Ecto neural progenitor cell (in vitro differentiated cells): Measurements from ENCODE around the gene NANOS1.

ENCODE experiments used
- DNase-seq: peaks from one replicate; pipeline ENCODE4 v3.0.0-alpha.2; 2018; ENCODE audit warnings: low spot score

NANOS1 gene, protein sequence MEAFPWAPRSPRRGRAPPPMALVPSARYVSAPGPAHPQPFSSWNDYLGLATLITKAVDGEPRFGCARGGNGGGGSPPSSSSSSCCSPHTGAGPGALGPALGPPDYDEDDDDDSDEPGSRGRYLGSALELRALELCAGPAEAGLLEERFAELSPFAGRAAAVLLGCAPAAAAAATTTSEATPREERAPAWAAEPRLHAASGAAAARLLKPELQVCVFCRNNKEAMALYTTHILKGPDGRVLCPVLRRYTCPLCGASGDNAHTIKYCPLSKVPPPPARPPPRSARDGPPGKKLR

DNA sequence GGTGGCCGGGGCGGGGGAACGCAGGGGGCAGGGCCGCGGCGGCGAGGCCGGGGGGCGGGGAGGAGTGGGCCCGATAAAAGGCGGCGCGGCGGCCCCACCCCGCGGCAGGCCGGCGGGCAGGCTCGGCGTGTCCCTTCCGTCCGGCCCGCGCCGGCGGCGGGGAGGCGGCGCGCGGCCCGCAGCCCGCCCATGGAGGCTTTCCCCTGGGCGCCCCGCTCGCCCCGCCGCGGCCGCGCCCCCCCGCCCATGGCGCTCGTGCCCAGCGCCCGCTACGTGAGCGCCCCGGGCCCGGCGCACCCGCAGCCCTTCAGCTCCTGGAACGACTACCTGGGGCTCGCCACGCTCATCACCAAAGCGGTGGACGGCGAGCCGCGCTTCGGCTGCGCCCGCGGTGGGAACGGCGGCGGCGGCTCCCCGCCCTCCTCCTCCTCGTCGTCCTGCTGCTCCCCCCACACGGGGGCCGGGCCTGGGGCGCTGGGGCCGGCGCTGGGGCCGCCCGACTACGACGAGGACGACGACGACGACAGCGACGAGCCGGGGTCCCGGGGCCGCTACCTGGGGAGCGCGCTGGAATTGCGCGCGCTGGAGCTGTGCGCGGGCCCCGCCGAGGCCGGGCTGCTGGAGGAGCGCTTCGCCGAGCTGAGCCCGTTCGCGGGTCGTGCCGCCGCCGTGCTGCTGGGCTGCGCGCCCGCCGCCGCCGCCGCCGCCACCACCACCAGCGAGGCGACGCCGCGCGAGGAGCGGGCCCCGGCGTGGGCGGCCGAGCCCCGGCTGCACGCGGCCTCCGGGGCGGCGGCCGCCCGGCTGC lies at the start of gene NANOS1:
Gene NANOS1 (plus strand): TSS at position 102 of the 808 bp plus-strand sequence. CDS start 88 bp downstream, at position 190.
- peak; percentile 82 for DNase-seq

DNA sequence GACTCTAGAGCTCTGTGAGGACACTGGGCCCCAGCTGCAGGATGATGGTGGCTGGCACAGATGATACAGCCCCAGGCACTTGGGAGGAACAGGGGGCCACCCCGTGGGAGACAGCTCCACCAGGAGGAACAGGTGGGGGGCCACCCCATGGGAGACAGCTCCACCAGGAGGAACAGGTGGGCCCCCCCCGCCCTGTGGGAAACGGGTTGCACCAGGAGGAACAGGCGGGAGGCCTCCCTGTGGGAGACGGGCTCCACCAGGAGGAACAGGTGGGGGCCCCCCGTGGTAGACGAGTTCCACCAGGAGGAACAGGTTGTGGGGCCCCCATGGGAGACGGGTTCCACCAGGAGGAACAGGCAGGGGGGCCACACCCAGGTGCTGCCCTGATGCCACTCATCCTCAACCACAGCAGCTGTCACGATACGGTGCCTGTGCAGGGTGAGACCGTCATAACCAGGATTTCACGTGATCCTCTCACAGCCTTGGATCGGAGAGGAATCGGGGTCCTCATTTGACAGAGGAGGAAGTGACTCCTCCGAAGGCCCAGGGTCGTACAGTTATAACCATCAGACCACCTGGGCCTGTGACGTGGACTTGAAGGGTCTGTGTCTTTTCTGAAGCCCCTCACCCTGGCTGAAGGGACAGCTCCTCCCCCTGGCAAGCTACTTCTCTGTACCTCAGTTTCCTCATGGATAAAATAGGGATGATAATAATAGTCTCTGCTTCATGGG lies 49.2 kb upstream of the NANOS1 start:
- DNase-seq: peak; percentile 36

DNA sequence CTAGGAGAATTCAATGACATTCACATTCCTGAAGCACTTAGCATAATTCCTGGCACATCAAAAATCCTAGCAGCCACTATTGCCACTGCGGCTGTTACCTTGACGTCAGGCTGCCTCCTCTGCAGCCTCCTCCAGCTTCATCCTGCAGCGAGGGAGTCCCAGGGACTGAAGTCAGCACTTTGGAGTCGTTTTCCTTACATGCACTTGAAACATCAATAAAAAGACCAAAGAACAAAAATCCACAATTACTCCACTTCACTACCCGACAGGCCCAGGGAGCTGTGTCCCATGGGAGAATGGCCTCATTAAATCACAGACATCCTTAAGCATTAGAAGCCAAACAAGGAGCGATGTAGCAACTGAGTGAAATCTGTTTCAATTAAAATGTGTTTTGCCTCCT lies 48.6 kb upstream of the NANOS1 start:
- DNase-seq: no peak

DNA sequence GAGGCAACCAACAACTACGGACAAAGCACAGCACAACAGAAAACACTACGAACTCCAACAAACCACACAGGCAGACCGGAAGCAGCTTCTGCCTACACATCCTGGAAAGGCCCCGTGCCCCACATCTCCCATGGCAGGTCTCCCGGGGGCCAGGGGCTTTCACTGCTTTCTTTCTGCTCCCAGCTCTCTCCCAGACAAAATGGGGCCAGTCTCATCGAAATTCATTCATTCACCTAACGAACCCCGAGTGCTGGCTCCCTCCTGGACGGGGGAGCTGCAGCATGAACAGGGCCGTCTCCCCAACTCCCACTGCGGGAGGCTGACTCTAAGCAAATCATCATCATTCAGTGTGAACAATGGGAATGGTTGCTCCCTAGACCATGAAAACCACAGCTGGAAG lies 47.6 kb upstream of the NANOS1 start:
- no peak for DNase-seq

DNA sequence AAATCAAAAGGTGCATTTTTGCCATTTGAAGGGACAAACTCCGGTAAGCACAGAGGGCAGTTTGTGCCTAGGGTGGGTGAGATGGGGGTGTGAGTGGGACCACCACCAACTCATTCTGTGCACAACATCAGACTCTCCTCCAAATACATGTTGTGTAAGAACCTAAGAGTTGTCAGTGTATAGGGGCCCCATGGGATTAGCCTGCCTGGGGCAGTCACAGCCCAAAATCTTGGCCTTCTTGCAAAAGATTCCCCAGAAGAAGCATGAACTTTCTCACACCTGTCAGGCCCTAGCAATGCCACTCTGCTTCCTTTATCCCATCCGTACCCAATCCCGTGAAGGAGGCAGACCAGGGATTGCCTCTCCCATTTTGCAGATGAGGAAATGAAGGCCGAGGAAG lies 47.1 kb upstream of the NANOS1 start:
- DNase-seq: no peak

DNA sequence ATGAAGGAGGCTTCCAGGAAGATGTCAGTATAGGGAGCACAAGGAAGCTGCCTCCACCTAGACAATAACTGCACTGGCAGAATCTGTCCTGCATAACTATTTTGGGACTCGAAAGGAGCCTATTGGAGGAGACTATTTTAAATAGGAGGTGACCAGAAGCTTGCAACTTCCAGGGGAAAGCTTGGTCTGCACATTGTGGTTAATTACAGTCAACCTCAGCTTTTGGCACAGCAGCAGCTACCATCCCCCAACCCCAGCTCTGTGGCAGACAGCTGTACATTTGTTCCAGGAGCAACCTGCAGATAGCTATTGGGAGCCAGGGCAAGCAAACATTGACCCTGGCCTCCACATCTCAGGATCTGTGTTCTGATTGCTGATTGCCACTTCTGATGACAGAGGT lies 46.3 kb upstream of the NANOS1 start:
- no peak for DNase-seq

DNA sequence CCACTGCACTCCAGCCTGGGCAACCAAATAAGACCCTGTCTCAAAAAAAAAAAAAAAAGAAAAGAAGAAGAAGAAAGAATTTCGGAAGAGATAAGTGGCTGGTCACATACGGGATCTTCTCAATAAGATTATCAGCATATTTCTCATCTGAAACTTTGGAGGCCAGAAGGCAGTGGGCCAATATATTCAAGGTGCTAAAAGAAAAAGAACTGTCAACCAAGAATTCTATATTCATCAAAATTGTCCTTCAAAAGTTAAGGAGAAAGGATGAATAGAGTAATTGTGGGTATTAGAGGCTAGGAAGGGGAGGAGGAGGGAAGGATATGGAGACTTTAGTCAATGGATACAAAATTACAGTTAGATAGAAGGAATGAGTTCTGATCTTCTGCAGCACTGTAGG lies 43.9 kb upstream of the NANOS1 start:
- DNase-seq: no peak

DNA sequence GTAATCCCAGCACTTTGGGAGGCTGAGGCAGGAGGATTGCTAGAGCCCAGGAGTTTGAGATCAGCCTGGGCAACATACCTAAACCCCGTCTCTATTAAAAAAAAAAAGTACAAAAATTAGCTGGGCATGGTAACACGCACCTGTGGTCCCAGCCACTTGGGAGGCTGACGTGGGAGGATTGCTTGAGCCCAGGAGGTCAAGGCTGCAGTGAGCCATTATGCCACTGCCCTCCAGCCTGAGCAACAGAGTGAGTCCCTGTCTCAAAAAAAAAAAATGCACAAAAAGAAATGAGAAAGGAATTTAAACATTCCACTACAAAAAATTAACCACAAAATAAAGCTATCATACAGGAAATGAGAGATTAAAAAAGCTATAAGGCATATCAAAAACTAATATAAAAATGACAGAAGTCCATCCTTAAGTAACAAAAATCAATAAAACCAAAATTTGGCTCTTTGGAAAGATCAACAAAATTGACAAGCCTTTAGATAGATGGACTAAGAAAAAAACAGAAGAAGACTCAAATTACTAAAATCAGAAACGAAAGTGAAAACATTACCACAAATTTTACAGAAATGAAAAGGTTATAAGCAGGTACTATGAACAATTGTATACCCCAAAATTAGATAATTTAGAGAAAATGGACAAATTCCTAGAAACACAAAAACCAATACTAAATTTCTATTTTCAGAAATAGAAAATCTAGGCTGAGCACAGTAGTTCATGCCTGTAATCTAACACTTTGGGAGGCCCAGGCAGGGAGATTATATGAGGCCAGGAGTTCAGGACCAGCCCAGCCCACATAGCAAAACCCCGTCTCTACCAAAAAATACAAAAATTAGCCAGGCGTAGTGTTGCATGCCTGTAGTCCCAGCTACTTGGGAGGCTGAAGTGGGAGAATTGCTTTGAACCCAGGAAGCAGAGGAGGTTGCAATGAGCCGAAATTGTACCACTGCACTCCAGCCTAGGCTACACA lies 42.4 kb upstream of the NANOS1 start:
- DNase-seq: no peak

DNA sequence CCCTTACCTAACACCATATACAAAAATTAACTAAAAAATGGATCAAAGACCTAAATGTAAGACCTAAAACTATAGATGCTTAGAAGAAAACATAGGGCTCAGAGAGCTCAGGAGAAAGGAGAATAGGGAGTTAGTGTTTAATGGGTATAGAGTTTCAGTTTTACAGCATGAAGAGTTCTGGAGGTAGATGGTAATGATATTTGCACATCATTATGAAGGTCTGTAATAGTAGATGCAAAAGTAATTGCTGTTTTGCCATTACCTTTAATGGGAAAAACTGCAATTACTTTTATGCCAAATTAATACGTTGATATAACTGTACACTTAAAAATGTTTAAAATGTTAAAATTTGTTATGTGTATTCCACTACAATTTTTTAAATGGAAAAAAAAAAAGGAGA lies 39.2 kb upstream of the NANOS1 start:
- DNase-seq: no peak

DNA sequence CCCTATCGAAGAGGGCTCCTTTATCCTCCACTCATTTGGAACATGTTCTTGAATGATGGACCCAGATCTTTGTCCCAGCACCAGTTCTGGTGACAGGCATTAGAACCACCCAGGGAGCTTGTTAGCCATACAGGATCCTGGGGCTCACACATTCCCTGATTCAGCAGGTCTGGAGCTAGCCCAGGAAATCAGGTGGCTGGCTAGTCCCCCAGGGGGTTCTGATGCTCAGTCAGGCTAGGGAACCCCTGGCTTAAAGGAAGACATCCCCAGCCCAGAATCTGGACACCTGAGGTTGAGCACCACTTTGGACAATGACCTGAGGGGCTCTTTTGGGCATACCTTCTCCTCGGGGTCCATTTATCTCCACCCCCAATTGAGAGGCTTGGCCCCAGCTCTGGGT lies 37.0 kb upstream of the NANOS1 start:
- DNase-seq: no peak

DNA sequence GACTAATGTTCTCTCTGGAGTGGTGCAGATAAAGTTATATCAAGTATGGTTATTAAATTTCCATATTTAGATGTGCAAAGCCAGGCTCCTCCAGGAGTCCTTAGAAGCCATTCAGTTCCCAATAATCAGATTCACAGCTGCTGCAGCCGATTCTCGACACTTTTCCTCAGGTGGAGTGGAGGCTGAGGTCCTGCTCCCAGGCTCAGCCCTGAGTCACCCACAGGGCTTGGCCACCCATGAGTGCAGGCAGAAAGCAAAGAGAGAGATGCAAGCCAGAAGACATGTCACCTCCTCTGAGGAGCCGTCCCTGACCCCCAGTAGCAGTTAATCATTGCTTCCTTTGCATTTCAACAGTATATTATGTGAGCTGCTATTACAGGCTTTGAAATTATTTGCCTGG lies 36.3 kb upstream of the NANOS1 start:
- no peak for DNase-seq

DNA sequence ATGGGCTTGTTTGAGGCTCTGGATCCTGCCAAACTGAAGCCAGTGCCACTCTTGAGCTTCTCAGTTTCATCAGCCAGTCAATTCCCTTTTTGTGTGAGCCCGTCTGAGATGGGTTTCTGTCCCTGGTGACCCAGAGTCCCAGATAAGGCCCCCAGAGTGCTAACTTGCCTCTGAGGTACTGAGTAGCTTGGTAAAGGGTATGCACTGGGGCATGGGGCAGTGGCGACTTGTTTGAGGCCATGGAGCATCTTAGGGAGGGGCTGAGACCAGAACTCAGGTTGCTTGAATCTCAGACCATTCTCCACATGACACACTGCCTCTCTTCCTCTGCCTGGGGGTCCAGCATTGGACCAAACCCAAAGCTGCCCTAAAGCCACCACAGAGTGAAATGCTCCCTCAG lies 35.2 kb upstream of the NANOS1 start:
- no peak for DNase-seq

DNA sequence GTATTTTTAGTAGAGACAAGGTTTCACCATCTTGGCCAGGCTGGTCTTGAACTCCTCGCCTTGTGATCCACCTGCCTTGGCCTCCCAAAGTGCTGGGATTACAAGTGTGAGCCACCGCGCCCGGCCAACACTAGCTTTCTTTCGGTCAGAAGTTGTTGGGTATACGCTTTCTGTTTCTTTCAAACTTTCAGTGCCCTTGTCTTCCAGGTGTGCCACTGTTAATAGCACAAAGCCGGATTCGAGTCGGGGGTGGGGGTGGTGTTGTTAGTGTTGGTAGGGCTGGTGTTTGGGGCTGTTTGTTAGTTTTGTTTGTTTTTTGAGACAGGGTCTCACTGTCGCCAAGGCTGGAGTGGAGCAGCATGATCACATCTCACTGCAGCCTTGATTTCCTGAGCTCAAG lies 33.8 kb upstream of the NANOS1 start:
- DNase-seq: no peak

DNA sequence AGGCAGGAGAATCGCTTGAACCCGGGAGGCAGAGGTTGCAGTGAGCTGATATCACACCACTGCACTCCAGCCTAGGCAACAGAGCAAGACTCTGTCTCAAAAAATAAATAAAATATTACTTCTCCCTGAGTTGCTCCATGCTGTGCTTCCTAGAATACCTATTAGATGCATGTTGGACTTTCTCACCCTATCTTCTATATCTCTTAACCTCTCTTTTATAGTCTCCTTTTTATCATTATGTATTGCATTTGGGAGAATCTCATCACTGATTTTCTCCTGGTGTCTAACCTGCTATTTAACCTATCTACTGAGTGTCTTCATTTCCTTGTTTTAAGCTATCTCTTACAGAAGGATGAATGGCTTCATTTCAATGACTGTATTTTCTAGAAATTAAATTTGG lies 32.1 kb upstream of the NANOS1 start:
- no peak for DNase-seq

DNA sequence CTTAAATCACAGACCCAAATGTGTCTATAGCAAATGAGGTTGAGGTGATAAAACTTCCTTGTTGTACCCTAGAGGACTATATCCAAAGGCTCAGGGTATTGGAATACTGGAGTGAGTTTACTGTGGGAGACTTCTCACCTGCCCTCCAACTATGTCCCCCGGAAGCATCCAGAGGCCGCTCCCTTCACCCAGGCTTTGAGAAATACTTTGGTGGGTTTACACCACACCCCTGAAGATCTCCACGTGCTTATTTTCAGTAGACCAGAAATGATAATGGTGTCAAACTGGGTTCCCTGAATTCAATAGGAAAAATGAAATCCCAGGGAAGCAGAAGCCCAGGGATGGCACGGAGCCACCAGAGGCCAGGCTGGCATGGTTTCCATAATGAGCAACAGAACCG lies 31.3 kb upstream of the NANOS1 start:
- no peak for DNase-seq

DNA sequence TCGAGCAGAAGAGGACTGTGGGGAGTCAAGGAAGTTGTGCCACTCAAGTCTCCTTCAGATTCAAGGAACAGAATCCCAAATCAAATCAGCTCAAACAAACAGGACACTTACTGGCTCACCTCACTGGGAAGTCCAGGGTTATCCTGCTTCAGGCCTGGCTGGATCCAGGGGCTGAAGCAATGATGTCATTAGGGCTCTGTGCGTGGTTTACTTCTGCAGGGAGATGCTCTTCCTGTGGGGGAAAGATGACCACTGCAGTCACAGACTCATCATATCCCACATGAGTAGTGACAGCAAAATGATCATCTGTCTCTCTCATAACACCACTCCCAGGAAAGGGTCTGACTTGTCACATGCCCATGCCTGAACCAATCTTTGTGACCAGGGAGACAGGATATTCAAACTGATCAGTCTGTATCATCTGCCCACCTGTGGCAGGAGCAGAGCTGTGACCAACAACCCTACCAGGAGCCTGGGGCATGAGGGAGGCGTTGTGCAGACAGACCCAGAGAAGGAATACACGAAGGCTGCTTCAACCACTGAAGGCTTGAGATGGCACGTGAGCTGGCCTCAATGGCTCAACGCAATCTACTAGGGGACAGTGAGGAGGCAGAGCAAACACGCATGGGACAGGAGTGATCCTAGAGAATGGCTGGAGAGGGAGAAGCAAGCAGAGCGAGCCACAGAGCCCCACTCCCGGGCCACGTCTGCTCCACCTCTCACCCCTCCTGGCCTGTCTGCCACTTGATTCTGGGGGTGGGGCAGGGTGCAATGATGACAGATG lies 27.6 kb upstream of the NANOS1 start:
- no peak for DNase-seq

DNA sequence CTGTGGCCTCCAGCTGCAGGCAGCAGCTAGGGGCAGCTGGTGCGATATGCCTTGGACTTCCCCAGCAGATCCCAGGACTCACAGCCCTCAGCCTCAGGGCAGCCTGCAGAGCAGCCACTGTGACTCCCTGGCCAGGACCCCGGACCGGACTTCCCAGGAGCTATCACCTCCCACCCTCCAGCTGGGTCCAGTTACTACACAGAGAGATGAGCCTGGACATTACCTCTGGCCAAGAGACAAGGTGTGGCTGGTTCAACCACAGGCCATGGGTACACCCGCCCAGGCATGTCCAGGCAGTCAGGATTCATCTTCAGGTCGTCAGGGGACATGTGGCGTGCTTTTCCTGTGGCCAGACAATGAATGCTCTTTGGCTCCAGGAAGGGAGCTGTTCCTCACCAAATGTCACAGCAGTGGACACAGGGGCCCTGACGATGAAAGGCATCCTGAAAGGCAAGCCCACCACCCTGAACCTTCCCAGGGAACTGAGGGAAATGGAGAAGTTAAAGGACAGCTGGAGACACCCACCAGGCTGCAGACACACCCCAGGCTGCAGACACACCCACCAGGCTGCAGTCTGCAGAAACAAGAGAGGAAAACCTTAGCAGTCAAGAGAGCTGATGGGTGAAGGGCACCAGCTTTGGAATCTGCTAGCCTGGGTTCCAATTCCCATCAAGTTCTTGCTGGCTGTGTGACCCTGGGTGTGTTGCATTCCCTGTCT lies 25.8 kb upstream of the NANOS1 start:
- DNase-seq: no peak

DNA sequence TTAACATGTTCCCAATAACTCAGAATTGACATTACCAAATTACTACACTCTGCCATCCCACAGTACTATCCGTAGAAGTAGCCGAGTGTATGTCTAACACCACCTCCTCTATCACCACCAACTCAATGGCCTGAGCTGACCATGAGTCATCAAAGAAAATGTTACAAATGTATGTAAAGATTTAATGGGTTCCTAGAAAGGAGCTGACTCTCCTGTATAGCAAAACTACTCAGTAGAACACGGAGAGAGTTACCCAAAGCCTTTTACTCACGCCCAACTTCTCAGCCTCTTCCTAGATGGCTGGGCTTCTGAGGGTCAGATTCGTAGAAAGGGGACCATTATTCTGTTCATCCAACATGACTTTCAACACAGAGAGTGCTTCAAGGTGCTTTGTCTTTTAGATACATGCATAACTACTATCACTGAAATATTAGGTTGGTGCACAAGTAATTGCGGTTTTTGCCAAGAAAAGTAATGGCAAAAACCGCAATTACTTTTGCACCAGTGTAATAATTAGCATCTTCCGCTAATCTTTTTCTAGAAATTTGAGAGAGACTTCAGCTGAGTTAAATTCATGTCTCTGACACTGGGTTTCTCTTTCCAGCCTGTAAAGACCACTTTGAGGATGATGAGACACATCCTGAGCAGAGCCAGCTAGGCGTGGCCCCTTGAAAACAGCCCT lies 24.0 kb upstream of the NANOS1 start:
- DNase-seq: no peak

DNA sequence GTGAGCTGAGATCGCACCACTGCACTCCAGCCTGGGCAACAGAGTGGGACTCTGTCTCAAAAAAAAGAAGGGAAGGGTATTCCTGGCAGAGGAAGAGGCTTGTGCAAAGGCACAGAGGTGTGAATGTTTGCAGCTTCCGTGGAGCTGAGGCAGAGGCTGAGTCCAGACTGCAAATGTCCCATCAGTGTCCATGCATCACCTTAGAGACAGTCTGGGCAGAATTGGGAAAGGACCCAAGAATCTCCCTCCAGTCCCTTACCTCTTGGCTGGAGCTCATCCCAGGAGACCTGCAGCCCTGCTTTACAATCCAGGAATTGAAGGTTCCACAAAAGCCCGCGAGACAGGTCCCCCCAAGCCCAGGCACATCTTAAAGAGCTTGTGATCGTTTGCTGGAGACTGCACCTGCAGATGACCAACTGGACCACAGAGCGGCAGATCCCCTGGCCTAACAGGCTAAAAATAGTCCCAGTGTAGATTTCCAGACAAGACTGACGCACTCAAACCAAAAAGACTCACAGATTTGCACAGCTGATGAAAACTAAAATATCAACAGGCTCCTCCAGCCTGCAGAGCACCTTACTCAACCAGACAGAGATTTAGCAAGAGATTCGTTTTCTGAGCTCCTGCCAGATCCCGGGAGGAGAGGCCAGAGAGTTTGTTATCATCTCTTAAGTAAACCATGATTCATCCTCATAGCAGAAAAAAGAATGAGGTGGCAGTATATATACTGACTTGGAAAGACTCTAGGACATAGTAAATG lies 22.9 kb upstream of the NANOS1 start:
- no peak for DNase-seq
